GM18505 (cell line): Measurements from ENCODE around the gene MXD3.

Source experiments
- ATAC-seq: cut with Tn5 transposase; IDR thresholded peaks from one replicate; pipeline ENCODE4 v1.9.1; 2021; ENCODE audit not compliant: unreplicated experiment
- POLR2A ChIP-seq: IDR thresholded peaks from 4 replicates; pipeline ENCODE4 v1.6.1; 2011; ENCODE audit warnings: borderline replicate concordance; ENCODE audit not compliant: insufficient read depth, insufficient read length; ENCODE audit errors: extremely low read depth

The MXD3 gene

GRCh38 chr5:177325868-177326381 is 14.2 kb upstream of the MXD3 start:
- no peak for ATAC-seq
- TF ChIP-seq POLR2A: no peak

- no peak for TF ChIP-seq POLR2A
- ATAC-seq: no peak
These were observed 9.2 kb upstream of the MXD3 start for GRCh38 chr5:177320879-177321278.

- no peak for TF ChIP-seq POLR2A
- ATAC-seq: no peak
These were observed 8.4 kb upstream of the MXD3 start for GRCh38 chr5:177319913-177320588.

- no peak for ATAC-seq
- no peak for TF ChIP-seq POLR2A
These were observed 6.3 kb upstream of the MXD3 start for GRCh38 chr5:177317959-177318377.

- no peak for ATAC-seq
- no peak for TF ChIP-seq POLR2A
These were observed 4.3 kb upstream of the MXD3 start for GRCh38 chr5:177316005-177316404.

- no peak for TF ChIP-seq POLR2A
- no peak for ATAC-seq
These were observed 3.7 kb upstream of the MXD3 start for GRCh38 chr5:177315411-177315810.

GRCh38 chr5:177314376-177315342 is 3.0 kb upstream of the MXD3 start:
- no peak for ATAC-seq
- no peak for TF ChIP-seq POLR2A

- ATAC-seq: no peak
- no peak for TF ChIP-seq POLR2A
These were observed 2.0 kb upstream of the MXD3 start for GRCh38 chr5:177313561-177314259.

- no peak for TF ChIP-seq POLR2A
- ATAC-seq: peak; percentile 24
These were observed 1.0 kb upstream of the MXD3 start for GRCh38 chr5:177312649-177313181.

GRCh38 chr5:177311392-177311722 is 341 bp downstream of the MXD3 start:
- no peak for ATAC-seq
- peak; percentile 11 for TF ChIP-seq POLR2A

GRCh38 chr5:177310757-177311391 is 824 bp downstream of the MXD3 start:
- peak; percentile 46 for TF ChIP-seq POLR2A
- no peak for ATAC-seq

- no peak for TF ChIP-seq POLR2A
- ATAC-seq: no peak
These were observed 1.4 kb downstream of the MXD3 start for GRCh38 chr5:177310332-177310731.

GRCh38 chr5:177309351-177310191 is 2.1 kb downstream of the MXD3 start:
- no peak for ATAC-seq

More at GRCh38 chr5:177309351-177310191, 2.1 kb downstream of the MXD3 start:
- TF ChIP-seq POLR2A: no peak
